ENCODE measurements around the gene CADPS.

CADPS gene

GRCh38 chr3:62571916-62572315 is 303.3 kb downstream of the CADPS start:
- DNase-seq (ENCODE audit: extremely low read depth, low read depth) = no peak
- TF ChIP-seq CTCF (IDR thresholded peaks at IDR 0.05; ENCODE audit: low read depth, low read length) = no peak

GRCh38 chr3:62570888-62571287 is 304.3 kb downstream of the CADPS start:
- no peak for TF ChIP-seq CTCF (IDR thresholded peaks at IDR 0.05; ENCODE audit: low read depth, low read length)
- no peak for DNase-seq (ENCODE audit: extremely low read depth, low read depth)

- no peak for DNase-seq (ENCODE audit: extremely low read depth, low read depth)
- no peak for TF ChIP-seq CTCF (IDR thresholded peaks at IDR 0.05; ENCODE audit: low read depth, low read length)
Observed at GRCh38 chr3:62569609-62570008, 305.6 kb downstream of the CADPS start.

- no peak for TF ChIP-seq CTCF (IDR thresholded peaks at IDR 0.05; ENCODE audit: low read depth, low read length)
- DNase-seq (ENCODE audit: extremely low read depth, low read depth) = peak; percentile 71
Observed at GRCh38 chr3:62567097-62568021, 307.9 kb downstream of the CADPS start.

- no peak for DNase-seq (ENCODE audit: extremely low read depth, low read depth)
- TF ChIP-seq CTCF (IDR thresholded peaks at IDR 0.05; ENCODE audit: low read depth, low read length) = no peak
Observed at GRCh38 chr3:62566022-62566557, 309.1 kb downstream of the CADPS start.

- no peak for TF ChIP-seq CTCF (IDR thresholded peaks at IDR 0.05; ENCODE audit: low read depth, low read length)
Observed at GRCh38 chr3:62562596-62562995, 312.6 kb downstream of the CADPS start.

GRCh38 chr3:62562017-62562416 is 313.2 kb downstream of the CADPS start:
- no peak for TF ChIP-seq CTCF (IDR thresholded peaks at IDR 0.05; ENCODE audit: low read depth, low read length)
- DNase-seq (ENCODE audit: extremely low read depth, low read depth) = peak; percentile 39

More at GRCh38 chr3:62562596-62562995, 312.6 kb downstream of the CADPS start:
- no peak for DNase-seq (ENCODE audit: extremely low read depth, low read depth)
